KOPT-K1 (cell line): ENCODE data around the gene JDP2.
A peak's percentile ranks its signal among the peaks of the same experiment; 100 is the strongest.
"Not testable (repeated sequence)": the region's sequence is repeated elsewhere in the genome, so short reads cannot be mapped to it uniquely, and the experiment has no call there.

ENCODE experiments used
- H3K27ac ChIP-seq: fragments of 200-600 bp; sonication (generic); 2 replicates; pipeline ENCODE4 v1.5.1; 2016; ENCODE audit warnings: antibody characterized with exemption, mild to moderate bottlenecking, low read depth, low read length; ENCODE audit not compliant: poor library complexity, severe bottlenecking
- H3K36me3 ChIP-seq: fragments of 200-600 bp; sonication (generic); 2 replicates; pipeline ENCODE4 v1.5.1; 2017; ENCODE audit warnings: antibody characterized with exemption, mild to moderate bottlenecking, low read length, moderate library complexity; ENCODE audit not compliant: insufficient read depth
- H3K9me3 ChIP-seq: fragments of 200-600 bp; sonication (generic); 2 replicates; pipeline ENCODE4 v1.5.1; 2017; ENCODE audit warnings: antibody characterized with exemption, low read length, mild to moderate bottlenecking; ENCODE audit not compliant: insufficient read depth, poor library complexity, severe bottlenecking

The JDP2 gene

GRCh38 chr14:75427482-75428229 lies at the start of gene JDP2:
Gene JDP2, plus strand, starts transcription at chr14:75428022. Its CDS starts 9,899 bp downstream, at chr14:75437921.
- H3K9me3 ChIP-seq, result peaks cover 5% of the 10 kb centered on the region
- peak within 1 kb of the TSS; percentile 24 for H3K27ac ChIP-seq
- no peaks in the 10 kb centered on the region for H3K36me3 ChIP-seq

GRCh38 chr14:75379246-75379929 lies 48.4 kb upstream of the JDP2 start:
- Histone ChIP-seq H3K36me3 (no peaks in the 10 kb centered on the region), H3K9me3 (no peaks in the 10 kb centered on the region), H3K27ac (no peak overlapping the region)

- Histone ChIP-seq H3K27ac (no peak overlapping the region), H3K9me3 (no peaks in the 10 kb centered on the region), H3K36me3 (no peaks in the 10 kb centered on the region)
Measured at GRCh38 chr14:75379930-75380270, 47.9 kb upstream of the JDP2 start.

GRCh38 chr14:75380656-75381055 lies 47.2 kb upstream of the JDP2 start:
- H3K9me3 ChIP-seq, result no peaks in the 10 kb centered on the region
- H3K27ac ChIP-seq, result no peak overlapping the region
- H3K36me3 ChIP-seq, result no peaks in the 10 kb centered on the region

GRCh38 chr14:75381642-75382041 lies 46.2 kb upstream of the JDP2 start:
- Histone ChIP-seq H3K36me3 (no peaks in the 10 kb centered on the region), H3K9me3 (no peaks in the 10 kb centered on the region), H3K27ac (no peak overlapping the region)

GRCh38 chr14:75383219-75383618 lies 44.6 kb upstream of the JDP2 start:
- H3K9me3 ChIP-seq, H3K36me3 ChIP-seq, H3K27ac ChIP-seq: not testable (repeated sequence)

GRCh38 chr14:75383721-75384120 lies 44.1 kb upstream of the JDP2 start:
- no peaks in the 10 kb centered on the region for H3K36me3 ChIP-seq
- no peak overlapping the region for H3K27ac ChIP-seq
- H3K9me3 ChIP-seq, result no peaks in the 10 kb centered on the region

GRCh38 chr14:75389679-75390078 lies 38.1 kb upstream of the JDP2 start:
- H3K27ac ChIP-seq, result no peak overlapping the region
- H3K9me3 ChIP-seq, result no peaks in the 10 kb centered on the region
- H3K36me3 ChIP-seq, result no peaks in the 10 kb centered on the region

GRCh38 chr14:75390183-75390582 lies 37.6 kb upstream of the JDP2 start:
- Histone ChIP-seq H3K9me3 (no peaks in the 10 kb centered on the region), H3K36me3 (no peaks in the 10 kb centered on the region), H3K27ac (no peak overlapping the region)

GRCh38 chr14:75391953-75392352 lies 35.9 kb upstream of the JDP2 start:
- Histone ChIP-seq H3K9me3 (no peaks in the 10 kb centered on the region), H3K27ac (no peak overlapping the region), H3K36me3 (no peaks in the 10 kb centered on the region)

- Histone ChIP-seq H3K27ac (no peak overlapping the region), H3K36me3 (no peaks in the 10 kb centered on the region), H3K9me3 (no peaks in the 10 kb centered on the region)
Measured at GRCh38 chr14:75392686-75393641, 34.9 kb upstream of the JDP2 start.

GRCh38 chr14:75393794-75394193 lies 34.0 kb upstream of the JDP2 start:
- Histone ChIP-seq H3K9me3 (peaks cover 4% of the 10 kb centered on the region), H3K27ac (no peak overlapping the region), H3K36me3 (no peaks in the 10 kb centered on the region)

- H3K27ac ChIP-seq, result no peak overlapping the region
- peaks cover 4% of the 10 kb centered on the region for H3K9me3 ChIP-seq
- no peaks in the 10 kb centered on the region for H3K36me3 ChIP-seq
Measured at GRCh38 chr14:75395862-75396261, 32.0 kb upstream of the JDP2 start.

- H3K36me3 ChIP-seq, result no peaks in the 10 kb centered on the region
- peaks cover 4% of the 10 kb centered on the region for H3K9me3 ChIP-seq
- H3K27ac ChIP-seq, result no peak overlapping the region
Measured at GRCh38 chr14:75399321-75399720, 28.5 kb upstream of the JDP2 start.
